DMS114 treated with DMSO at 0.1 percent for 48 hours (cell line): Measurements from ENCODE around the gene KCTD17.

Experiments
- DNase-seq: peaks from one replicate; lab custom pipeline; 2025; ENCODE audit not compliant: unreplicated experiment; lab: John Stamatoyannopoulos, UW

The KCTD17 gene

DNA sequence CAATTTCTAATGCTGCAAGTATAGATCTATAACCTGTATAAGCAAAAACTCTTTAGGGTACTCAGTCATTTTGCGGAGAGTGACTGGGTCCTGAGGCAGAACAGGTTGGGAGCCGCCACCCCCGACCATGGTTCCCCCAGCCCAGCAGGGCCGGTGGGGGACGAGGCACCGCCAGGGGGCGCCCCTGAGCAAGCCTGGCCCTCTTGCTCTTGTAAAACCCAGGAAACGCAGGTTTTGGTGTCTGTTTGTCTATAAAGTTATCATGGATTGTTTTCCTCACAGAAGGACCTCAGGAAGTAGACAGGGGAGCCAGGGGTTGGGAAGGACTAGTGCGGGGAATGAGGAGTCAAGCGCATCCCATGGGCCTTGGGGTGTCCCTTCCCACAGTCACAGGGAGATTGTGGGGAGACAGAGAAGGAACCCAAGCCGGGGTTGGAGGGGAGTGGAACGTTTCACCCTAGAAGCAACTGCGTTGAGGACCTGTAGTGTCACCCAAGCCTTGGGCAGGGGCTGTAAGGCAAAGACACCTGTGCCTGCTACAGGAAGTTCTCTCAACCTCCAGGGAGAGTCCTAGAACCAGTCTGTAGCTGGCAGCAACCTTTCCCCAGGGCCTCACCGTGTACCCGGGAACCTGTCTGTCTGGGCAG lies 26.4 kb downstream of the KCTD17 start:
- no peak for DNase-seq

- DNase-seq, result no peak
Measured at GRCh38 chr22:37079158-37079557, 27.6 kb downstream of the KCTD17 start.

DNA sequence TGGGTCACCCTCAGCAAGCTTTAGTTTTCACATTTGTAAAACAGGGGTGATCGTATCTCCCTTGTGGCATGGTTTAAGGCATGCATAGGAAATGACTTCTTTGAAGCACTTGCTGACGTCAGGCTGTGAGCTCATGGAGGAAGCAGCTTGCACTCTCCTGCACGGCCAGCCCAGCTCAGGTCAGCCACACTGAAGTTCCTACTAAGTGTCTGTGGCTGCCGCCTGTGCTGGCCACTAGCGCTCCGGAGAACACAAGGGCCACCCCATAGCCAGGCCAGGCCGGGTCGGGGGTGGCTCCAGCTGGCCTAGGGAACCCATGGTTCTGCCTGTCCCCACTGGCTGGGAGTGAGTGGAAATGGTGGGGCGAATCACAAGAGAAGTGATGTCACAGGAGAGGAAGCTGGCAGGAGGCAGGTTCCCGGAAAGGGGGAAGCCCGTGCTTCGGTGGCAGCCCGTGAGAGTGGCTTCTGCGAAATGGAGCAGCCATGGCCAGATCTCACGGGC lies 28.2 kb downstream of the KCTD17 start:
- DNase-seq, result no peak

- DNase-seq, result no peak
Measured at GRCh38 chr22:37080438-37080837, 28.9 kb downstream of the KCTD17 start.

- DNase-seq, result no peak
Measured at GRCh38 chr22:37080838-37081237, 29.3 kb downstream of the KCTD17 start.

DNA sequence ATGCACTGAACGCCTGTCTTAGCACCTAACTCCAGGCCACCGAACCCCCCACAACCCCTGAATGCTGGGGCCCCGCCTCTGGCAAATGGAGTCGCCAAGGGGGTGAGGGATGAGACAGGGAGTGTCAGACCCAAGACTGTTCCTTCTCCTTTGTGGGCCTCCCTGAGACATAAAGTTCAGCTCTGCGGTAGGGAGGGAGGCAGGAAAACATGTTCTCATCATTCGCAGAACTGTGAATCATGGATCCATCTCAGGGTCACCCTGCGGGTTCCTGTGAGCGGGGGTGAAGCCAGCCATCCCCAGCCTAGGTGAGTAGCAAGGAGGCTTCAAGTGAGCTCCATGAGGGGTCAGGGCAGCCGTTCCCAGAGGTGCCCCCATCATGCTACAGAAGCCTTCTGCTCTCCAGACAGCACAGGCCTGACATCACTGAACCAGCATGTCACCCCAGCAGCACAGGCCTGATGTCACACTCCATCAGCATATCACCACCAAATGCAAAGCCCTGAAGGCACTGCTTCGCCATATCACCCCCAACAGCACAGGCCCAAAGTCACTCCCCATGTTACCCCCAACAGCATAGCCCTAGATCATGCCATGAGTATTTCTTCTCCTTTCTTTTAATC lies 30.8 kb downstream of the KCTD17 start:
- DNase-seq, result no peak

GRCh38 chr22:37083914-37084313 lies 32.4 kb downstream of the KCTD17 start:
- no peak for DNase-seq

DNA sequence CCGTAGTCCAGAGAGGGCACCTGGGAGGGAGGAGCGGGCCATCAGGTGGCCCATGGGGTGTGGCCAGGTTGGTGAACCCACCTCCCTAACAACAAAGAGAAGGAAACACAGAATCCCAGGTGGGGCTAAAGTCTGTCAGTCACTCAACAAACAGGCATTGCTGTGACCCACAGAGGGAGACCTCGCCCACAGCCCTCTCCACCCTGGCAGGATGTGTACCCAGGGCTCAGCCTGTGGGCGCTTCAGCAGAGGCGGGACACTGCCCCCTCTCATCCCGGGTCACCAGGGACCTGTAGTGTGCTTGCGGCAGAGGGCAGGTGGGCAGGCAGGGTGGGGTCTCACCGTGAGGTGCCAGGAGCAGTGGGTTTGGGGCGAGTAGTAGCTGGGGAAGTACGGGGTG lies 32.8 kb downstream of the KCTD17 start:
- DNase-seq, result no peak

DNA sequence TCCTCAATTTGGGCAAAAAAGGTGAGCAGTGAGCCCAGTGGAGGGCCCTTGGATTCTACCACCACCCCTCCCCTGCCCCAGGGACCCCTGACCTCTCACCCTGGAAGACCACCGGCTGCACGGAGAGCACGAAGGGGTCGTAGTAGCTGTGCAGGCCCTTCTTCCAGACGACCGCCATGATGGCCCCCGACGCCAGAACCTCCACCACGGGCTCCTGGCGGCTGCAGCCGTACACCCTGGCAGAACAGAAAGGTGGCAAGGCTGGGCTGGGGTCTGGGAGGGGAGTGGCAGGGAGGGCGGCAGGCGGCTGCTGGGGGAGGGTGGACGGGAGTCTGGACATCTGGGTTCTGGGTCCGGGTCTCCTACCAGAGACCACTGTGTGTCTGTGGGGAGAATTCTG lies 34.6 kb downstream of the KCTD17 start:
- no peak for DNase-seq

GRCh38 chr22:37088108-37088605 lies 36.6 kb downstream of the KCTD17 start:
- no peak for DNase-seq

DNA sequence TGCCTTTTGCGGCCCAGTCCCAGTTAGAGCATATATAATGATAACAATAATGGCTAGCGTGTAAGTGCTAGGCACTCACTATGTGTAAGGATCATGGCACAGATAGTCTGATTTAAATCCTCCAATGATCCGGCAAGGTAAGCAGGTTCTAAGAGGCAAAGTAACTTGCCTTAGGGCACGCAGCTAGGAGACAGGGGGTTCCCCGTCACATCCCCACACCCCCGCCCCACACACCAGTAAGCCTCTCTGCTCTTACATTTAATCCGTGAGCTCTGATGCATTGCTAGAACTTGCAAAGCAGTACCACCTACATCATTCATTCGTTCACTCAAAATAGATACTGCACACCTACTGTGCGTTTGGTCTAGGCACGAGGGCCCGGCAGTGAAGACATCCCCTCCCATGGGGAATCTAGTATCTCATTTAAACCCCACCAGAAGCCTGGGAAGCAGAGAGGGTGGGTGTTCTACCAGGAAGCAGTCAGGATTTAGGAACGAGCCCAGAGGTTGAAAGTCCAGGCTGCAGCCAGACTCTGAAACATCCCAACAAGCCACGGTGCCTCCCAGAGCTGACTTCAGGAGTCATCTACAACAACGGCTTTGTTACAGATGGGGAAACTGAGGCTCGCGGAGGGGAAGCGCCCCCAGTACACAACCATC lies 37.3 kb downstream of the KCTD17 start:
- DNase-seq, result no peak

- DNase-seq, result no peak
Measured at GRCh38 chr22:37089434-37089833, 37.9 kb downstream of the KCTD17 start.

- no peak for DNase-seq
Measured at GRCh38 chr22:37090920-37091695, 39.6 kb downstream of the KCTD17 start.

DNA sequence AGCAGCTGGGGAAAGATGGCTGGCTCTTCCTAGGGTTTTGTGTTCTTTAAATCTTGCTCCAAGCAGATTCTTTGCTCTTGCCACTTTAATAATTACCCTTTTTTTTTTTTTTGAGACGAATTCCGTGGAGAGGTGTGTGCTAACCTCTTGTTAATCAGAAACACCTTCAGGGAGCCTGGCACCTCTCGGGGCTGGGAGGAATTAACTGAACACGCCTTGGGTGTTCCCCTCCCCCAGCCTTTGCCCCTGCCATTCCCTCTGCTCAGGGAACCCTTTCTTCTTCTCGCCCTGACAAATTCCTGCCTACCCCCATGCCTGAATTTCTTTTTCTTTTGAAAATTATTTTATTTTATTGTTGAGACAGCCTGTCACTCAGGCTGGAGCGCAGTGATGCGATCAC lies 40.5 kb downstream of the KCTD17 start:
- no peak for DNase-seq

- no peak for DNase-seq
Measured at GRCh38 chr22:37092997-37093396, 41.5 kb downstream of the KCTD17 start.

- DNase-seq, result no peak
Measured at GRCh38 chr22:37094239-37094638, 42.7 kb downstream of the KCTD17 start.

DNA sequence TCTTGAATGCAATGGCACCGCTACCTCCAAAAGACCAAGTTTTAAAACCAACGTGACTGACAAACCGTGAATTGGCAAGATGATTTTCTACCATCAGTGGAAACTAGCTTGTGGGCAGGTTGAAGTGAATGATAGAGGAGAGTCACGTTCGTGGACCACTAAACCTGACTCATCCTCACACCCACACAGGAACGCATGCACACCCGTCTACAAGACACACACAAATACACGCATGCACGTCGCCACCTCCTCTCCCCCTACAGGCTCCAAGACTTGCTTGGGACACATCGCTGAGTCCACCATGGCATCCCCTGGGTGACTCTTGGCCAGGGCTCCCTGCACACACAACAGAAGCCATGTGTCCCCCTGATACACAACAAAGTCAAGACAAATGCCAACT lies 43.6 kb downstream of the KCTD17 start:
- no peak for DNase-seq

DNA sequence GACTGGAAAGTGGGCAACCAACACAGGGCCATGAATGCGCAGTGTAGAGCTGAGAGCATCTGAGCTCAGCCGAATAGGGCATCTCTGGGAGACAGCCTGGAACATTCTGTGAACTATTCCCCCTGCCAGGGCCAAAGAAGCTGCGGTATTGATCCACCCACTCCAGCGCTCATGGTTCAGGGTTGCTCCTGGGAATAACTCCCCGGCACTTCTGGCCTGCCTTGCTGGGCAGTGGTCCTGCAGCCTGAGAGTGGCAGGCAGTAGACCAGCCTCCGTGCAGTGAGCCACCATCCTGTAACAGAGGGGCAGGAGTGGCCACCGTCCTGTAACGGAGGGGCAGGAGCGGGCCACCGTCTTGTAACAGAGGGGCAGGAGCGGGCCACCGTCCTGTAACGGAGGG lies 45.8 kb downstream of the KCTD17 start:
- DNase-seq, result no peak

DNA sequence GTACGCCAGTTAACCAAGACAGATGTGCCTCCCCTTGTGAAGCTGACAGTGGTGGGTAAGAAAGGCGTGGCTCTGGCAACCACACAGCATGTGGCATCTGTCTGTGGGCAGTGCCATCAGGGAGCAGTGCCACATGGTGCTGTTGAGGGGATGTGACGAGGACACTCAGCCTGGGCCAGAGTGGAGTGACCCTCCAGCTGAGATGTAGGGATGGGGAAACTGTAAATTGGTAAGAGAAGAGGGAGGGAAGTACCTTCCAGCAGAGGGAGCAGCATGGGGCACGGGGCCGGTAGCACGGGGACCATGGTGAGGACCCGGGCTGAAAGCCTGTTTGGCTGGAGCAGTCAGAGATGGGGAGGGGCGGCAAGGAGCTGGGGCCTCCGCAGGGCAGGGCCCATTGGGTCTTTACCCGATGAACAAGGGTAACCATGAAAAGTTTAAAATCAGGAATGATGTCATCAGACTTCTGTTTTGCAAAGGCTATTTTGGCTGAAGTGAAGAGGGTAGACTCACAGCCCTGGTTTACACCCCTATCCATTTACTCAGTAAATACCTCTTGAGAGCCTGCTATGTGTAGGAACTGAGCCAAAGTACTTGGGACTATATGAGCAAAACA lies 47.5 kb downstream of the KCTD17 start:
- no peak for DNase-seq

GRCh38 chr22:37100589-37101127 lies 49.1 kb downstream of the KCTD17 start:
- DNase-seq, result no peak
